Right renal cortex interstitium (tissue), 3 donors: ENCODE measurements around the gene TMSB4X. TPM values are rescaled to one million over a fixed set of nuclear protein-coding genes. Genes with fewer than 3 reads are reported as not detected.
"Not testable (repeated sequence)": the region's sequence is repeated elsewhere in the genome, so short reads cannot be mapped to it uniquely, and the experiment has no call there.

Source experiments
- DNase-seq, 3 donors: peaks; one replicate each; pipeline ENCODE4 v3.0.0-alpha.2; 2013; ENCODE audit warnings: low read depth in 3 of 3, low spot score in 2 of 3
- polyA plus RNA-seq, 3 donors: library from polyadenylated mRNA; unstranded; fragments of 120-200 nt; gene quantifications; one replicate each; pipeline ENCODE4 v1.2.1, GENCODE V29; 2013; ENCODE audit not compliant: insufficient read length in 3 of 3

Gene TMSB4X
- 1,000 to 10,000 TPM; 3,217 to 3,702 (median 3,469) TPM for polyA plus RNA-seq

DNA sequence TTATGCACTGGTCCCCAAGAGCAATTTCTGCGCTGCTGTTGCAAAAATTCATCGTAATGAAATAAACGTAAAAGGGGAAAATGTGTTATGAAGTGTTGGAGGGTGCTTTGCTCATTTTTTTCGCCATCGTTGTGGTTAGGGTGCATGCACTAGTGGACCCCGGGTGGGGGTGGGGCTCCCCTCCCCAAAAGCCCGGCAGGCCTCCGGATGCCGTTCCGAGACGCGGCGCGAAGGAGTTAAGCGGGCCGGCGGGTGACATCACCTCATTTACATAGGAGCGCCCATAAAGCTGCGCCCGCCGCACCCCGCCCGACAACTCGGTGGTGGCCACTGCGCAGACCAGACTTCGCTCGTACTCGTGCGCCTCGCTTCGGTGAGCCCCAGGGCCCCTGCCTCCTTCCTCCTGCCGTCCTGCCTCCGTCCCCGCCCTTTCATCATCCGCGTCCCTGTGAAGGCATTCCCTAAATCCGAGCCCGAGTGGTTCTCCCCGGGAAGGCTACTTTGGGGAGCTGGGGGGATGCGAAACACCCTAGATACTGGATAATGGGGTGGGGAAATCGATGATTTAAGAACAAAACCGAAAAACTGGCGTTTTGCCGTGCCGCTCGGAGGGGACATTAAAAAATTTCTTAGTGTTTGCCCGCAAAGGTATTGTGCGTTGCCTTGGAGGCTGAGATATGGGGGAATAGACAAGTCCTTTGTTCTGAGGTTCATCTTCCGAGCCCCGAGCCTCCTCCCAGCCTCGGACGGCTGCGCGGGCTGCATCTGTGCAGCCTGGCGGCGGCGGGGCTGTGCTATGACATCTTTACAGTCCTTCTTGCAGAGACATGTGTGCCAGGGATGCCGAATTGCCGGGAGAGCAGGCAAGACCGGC is at the start of gene TMSB4X:
TMSB4X (plus strand) TSS at position 315 of the 874 bp plus-strand sequence.
- no peak for DNase-seq

DNA sequence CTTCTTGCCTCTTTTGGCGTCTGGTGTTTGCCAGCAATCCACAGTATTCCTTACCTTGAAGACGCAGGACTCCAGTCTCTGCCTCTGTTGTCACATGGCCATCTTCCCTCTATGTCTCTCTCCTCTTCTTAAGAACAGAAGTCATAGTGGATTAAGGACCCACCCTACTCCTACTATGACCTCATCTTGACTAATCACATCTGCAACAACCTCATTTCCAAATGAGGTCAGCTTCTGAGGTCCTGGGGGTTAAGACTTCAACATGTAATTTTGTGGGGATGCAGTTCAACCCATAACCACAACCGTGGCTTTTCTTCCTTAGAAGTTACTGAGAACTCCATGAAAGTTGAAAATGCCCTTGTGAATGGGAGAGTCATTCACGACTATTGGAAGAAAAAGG is 45.2 kb upstream of the TMSB4X start:
- no peak for DNase-seq

DNA sequence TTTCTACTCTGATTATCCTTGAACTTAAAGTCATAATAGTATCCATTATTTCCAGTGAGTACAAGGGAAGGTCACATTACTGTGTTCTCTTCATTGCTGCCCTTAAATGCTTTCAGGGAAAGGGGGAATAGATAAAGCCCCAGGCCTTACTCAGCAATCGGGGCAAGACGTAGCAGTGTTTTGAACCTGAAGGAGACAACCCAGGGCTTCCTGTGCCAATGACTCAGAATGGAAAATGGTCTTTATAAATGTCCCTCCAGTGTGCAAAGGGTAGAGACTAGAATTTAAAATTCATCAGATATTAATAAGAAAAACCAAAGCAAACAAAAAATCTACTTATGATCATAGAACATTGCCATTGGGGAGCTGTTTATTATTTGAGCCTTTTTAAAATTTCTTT is 44.8 kb upstream of the TMSB4X start:
- no peak for DNase-seq

GRCh38 chrX:12932244-12932643 is 42.7 kb upstream of the TMSB4X start:
- no peak for DNase-seq

- DNase-seq, result no peak
Measured at GRCh38 chrX:12934850-12935249, 40.1 kb upstream of the TMSB4X start.

- no peak for DNase-seq
Measured at GRCh38 chrX:12936947-12937346, 38.0 kb upstream of the TMSB4X start.

- not testable (repeated sequence) for DNase-seq
Measured at GRCh38 chrX:12940471-12940870, 34.4 kb upstream of the TMSB4X start.

DNA sequence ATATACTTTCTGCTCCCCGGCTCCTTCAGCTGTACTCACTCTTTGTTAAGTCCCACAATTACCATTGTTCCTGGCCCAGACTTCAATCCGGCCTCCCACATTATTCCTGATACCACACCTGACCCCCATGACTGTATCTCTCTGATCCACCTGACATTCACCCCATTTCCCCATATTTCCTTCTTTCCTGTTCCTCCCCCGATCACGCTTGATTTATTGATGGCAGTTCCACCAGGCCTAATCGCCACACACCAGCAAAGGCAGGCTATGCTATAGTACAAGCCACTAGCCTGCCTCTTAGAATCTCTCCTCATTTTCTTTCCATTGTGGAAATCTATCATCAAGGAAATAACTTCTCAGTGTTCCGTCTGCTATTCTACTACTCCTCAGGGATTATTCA is 31.3 kb upstream of the TMSB4X start:
- DNase-seq, result not testable (repeated sequence)

DNA sequence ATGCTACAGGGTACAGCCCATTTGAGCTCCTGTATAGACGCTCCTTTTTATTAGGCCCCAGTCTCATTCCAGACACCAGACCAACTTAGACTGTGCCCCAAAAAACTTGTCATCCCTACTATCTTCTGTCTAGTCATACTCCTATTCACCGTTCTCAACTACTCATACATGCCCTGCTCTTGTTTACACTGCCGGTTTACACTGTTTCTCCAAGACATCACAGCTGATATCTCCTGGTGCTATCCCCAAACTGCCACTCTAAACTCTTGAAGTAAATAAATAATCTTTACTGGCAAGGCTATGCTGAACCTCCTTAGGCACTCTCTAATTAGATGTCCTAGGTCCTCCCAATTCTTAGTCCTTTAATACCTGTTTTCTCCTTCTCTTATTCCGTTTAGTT is 30.5 kb upstream of the TMSB4X start:
- DNase-seq, result not testable (repeated sequence)

DNA sequence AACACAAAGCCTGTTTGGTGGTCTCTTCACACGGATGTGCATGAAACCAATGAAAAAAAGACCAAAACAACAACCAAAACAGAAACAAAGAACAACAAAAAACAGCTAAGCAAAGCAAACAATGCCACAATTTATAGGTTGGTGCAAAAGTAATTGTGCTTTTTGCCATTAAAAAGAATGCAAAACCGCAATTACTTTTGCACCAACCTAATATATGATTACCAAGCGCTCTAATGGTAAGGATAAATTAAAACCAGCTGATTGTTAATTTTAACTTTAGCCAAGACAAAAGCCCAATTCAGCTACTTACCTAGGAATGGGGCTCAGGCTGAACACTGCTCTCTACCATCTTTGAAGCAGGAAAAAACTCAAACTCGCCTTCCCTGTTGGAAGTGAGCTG is 29.4 kb upstream of the TMSB4X start:
- DNase-seq, result no peak

DNA sequence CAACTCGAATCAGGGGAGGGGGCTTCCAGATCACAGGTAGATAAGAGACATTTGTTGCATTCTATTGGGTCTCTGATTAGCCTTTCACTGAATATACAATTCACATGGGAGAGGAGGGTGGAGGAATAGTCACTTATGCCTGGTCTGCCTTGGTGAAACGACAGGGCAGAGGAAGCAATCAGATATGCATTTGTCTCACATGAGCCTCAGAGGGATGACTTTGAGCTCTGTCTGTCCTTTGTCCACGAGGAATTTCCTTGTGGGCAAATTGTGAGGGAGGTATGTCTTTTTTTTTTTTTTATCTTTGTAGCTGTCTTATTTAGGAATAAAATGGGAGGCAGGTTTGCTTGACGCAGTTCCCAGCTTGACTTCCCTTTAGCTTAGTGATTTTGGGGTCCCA is 28.5 kb upstream of the TMSB4X start:
- no peak for DNase-seq

GRCh38 chrX:12946838-12947544 is 27.9 kb upstream of the TMSB4X start:
- DNase-seq, result peak in 1 of 3 donors; percentile 36

DNA sequence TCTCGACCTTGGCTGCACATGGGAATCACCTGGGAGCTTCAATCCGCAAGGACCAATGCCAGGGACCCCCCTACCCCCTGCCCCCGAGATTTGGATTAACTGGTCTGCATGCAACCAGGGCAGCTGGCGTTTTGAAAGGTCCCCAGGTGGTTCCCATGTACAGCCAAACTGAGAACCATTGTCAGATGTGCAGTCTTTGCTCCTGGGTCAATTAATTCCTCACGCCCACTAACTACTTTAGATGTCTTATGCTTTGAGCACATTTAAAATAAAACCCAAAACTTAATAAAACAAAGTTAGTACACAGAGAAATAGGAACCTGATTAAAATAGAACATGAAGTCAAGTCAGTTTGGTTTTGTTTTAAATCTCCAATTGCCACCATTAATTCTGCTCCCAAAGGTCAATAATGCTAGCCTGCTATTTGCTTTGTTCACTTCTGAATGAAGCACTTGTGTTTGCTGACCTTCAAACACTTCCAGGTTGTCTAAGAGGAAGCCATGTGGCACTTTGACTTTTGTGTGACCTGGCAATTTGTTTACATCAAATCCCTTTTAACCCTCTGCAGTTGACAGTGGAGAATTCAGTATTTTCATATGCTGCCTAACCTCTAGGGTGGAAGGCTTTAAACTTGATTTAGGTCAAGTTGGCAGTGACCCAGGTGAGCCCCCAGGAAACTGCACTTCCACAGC is 27.2 kb upstream of the TMSB4X start:
- DNase-seq, result no peak

DNA sequence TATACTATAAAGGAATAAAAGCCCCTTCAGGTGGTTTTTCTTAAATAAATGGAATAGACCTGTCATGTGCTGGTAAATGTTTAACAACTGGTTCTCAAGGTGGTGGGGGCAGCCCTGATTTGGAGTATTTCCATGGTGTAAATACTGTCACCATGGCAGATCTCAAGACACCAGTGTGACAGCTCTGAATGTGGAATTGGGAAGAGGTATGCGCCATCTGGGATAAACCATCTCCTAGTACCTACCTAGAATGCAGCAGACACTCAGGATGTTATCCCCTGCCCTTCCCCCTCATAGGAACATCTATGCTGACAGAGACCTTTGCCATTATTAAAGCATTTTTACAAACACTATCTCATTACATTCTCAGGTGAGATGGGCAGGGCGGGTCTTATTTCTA is 26.4 kb upstream of the TMSB4X start:
- no peak for DNase-seq

GRCh38 chrX:12949205-12949926 is 25.5 kb upstream of the TMSB4X start:
- no peak for DNase-seq

DNA sequence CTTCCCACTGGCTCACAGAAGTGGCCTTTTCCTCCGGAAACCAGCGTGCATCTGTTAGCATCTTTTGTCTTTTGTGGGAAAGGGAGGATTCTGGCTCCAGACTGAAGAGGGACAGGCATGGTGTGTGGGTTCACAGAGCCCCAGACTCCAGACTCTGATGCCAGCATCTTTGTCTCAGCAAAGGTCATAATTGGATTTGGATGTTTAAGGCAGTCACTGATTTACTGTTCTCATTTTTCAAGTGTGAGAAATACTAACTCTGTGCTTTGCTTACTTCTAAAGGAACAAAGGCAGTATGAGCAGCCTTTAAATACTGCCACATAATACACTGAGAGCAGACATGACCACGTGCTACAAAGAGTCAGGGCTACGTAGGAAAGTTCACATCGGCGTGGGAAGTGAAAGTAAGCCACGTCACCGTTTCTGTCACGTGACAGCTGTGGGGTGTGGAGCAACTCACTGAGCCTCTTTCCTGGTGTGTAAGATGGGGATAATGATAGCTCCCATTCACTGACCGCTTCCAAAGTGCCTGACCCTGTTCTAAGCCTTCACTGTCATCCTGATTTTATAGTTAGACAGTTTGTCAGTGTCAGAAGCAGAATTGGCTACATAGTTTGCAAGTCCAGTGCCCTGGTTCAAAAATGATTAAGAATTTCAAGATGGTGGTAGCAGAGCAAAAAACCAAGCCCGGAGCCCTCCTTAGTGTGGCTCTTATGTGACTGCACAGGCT is 24.8 kb upstream of the TMSB4X start:
- DNase-seq, result no peak

DNA sequence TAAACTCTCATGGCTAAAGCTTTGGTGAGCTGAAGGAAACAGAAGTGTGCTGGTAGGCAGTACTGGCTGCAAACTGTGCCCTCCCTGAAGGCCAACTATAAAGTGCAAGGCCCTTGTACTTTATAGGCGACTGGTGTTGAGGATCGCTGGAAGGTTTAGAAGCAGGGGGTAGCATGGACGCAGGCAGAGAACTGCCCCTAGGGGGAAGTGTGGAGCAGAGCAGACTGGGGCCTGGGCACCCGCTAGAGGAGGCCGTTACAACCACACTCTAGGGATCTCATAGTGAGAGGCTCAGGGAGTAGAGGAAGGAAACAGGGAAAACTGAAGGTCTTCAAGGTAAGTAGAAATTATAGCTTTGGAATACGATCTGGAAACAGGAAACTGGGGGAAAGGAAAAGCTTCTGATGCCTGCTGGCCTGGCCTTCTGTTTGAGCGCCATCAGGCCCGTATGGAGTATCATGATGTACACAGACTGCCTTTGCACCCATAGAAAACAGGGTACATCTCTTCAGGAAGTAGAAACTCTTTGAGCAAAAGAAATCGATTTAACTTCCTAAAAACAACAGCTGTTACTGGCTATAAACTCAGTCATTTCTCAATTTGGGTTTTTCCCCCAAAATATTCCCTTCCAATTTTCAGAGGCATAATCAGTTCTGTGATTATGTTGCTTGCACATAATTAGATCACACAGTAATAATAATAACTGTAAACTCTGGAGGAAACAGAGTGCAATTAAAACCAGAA is 23.9 kb upstream of the TMSB4X start:
- DNase-seq, result no peak

- no peak for DNase-seq
Measured at GRCh38 chrX:12951595-12951975, 23.3 kb upstream of the TMSB4X start.

DNA sequence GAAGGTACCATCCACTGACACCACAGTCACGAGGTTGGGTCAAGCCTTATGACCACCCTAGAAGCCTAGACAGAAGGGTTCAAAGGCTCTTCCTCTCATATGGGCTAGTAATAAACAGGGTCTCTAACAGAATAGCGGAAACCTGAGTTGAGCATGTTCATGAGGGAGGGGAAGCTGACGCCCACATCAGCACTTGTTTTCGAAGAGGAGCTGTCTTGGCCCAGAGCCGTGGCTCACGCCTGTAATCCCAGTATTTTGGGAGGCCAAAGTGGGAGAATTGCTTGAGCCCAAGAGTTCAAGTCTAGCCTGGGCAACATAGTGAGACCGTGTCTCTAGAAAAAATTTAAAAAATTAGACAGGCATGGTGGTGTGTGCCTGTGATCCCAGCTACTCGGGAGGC is 21.5 kb upstream of the TMSB4X start:
- no peak for DNase-seq
